Measurements from ENCODE around the gene LAT. TPM values are rescaled to one million over a fixed set of nuclear protein-coding genes. Genes with fewer than 3 reads are reported as not detected.

Gene LAT
- total RNA-seq, 1 donor from 2014 or later, result 228 TPM

GRCh38 chr16:29028457-29029167 is 43.8 kb downstream of the LAT start:
- H3K27ac Mint-ChIP-seq, result peak overlapping the region; percentile 85
- peaks cover 34% of the 10 kb centered on the region for H3K4me1 Mint-ChIP-seq
- DNase-seq, result no peak
- H3K36me3 Mint-ChIP-seq (ENCODE audit: low read depth), result peaks cover 2% of the 10 kb centered on the region
- peak overlapping the region; percentile 52 for H3K4me3 Mint-ChIP-seq
- H3K9me3 Mint-ChIP-seq, result no peaks in the 10 kb centered on the region
- intact Hi-C loops (cut with micrococcal nuclease), result loop anchor here (1.0 kb wide), 3 partner anchors 7 to 38 kb away; no protein-coding TSS in a partner anchor
- no peaks in the 10 kb centered on the region for H3K27me3 Mint-ChIP-seq

DNA sequence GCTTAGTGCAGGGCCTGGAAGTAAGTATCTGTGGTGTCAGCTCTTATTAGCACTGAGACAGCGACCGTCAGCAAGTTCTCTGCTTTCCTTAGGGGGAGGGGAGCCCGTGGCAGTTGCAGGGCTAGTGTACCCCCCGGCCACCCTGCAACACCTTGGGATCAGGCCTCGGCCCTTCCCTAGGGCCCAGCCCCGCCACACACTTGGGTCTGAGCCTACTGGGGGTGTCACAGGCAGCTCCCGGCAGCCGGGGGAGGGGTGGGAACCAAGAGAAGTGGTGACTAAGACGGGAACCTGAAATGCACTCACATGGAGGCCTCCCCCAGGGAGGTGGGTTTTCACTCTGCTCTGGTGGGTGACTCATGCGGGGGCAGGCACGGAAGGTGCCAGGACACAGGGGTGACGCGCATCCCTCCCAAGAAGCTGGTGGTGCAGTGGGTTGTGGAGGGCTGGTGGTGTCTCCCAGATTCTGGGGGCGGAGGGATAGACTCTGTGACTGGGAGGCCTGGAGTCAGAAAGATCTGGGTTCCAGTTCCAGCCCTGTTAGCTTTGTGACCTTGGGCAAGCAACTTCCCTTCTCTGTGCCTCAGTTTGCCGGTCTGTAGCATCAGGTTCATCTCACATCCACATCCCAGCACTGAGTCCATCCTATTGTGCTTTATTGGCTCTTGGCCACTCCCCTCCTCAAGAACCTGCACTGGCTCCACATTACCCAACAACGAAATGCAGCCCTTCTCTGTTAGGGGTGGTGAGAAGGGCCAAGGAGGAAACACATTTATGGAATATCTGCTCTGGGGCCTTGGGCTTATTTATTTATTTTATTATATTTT is 44.5 kb downstream of the LAT start:
- Mint-ChIP-seq H3K27me3 (no peaks in the 10 kb centered on the region), H3K9me3 (no peaks in the 10 kb centered on the region), H3K36me3 (ENCODE audit: low read depth) (peaks cover 2% of the 10 kb centered on the region), H3K4me1 (peaks cover 28% of the 10 kb centered on the region), H3K27ac (peak overlapping the region; percentile 85), H3K4me3 (peak overlapping the region; percentile 52)
- intact Hi-C loops (cut with micrococcal nuclease), result loop anchor here (1.0 kb wide), 3 partner anchors 8 to 39 kb away; no protein-coding TSS in a partner anchor
- peak; percentile 84 for DNase-seq

DNA sequence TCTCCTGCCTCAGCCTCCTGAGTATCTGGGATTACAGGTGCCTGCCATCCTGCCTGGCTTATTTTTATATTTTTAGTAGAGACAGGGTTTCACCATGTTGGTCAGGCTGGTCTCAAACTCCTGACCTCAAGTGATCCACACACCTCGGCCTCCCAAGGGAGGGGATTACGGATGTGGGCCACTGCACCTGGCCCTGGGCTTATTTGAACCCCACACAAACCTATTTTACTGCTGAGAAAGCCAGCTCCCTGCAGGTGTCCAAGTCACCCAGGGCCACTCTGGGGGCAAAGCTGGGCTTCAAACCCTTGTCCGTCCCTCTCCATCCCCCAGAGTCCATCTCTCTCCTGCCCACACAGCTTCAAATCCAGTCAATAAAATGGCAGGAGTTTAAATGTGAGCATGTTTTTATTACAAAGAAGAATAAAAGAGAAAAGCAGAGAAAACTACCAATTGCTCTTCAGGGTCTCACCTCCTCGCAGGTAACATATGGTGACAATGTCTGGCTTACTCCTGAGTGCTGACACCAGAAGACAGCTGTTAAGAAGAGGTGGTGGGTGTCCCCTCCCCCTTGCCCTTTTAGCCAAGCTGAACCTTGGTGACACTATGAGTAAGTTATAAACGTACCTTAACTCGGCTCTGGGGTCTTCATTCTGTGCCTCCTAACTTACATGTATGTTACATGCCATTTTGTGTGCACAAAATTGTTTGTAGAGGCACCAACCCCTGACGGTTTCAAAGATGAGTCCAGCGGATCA is 45.4 kb downstream of the LAT start:
- Mint-ChIP-seq H3K4me3 (no peak overlapping the region), H3K27ac (peak overlapping the region; percentile 70), H3K9me3 (no peaks in the 10 kb centered on the region), H3K27me3 (no peaks in the 10 kb centered on the region), H3K36me3 (ENCODE audit: low read depth) (peaks cover 2% of the 10 kb centered on the region), H3K4me1 (peaks cover 23% of the 10 kb centered on the region)
- peak; percentile 48 for DNase-seq
- intact Hi-C loops (cut with micrococcal nuclease), result no loop called here

Other genes starting within 250 kb of the LAT start
- 3.1 and 3.6 TPM in 2 replicates for gene NPIPB9, start 233.3 kb upstream of the LAT start, total RNA-seq
- 299 and 321 TPM in 2 replicates for gene ATXN2L, start 162.1 kb upstream of the LAT start, total RNA-seq
- gene TUFM, start 138.7 kb upstream of the LAT start, total RNA-seq, result 276 and 279 TPM in 2 replicates
- gene SH2B1, start 121.2 kb upstream of the LAT start, total RNA-seq, result 49.7 and 51.7 TPM in 2 replicates
- 1.8 and 2.4 TPM in 2 replicates for gene ATP2A1, start 106.6 kb upstream of the LAT start, total RNA-seq
- gene RABEP2, start 59.8 kb upstream of the LAT start, total RNA-seq, result 20.5 and 23.7 TPM in 2 replicates
- gene CD19, start 53.1 kb upstream of the LAT start, total RNA-seq, result not detected in 2 replicates
- 108 and 112 TPM in 2 replicates for gene NFATC2IP, start 34.1 kb upstream of the LAT start, total RNA-seq
- gene SPNS1, start 10.3 kb upstream of the LAT start, total RNA-seq, result 21.2 and 23.1 TPM in 2 replicates